CD4-positive, alpha-beta T cell treated with Interleukin-17A for 4 hours (primary cell): ENCODE results near the gene MYH6.
"Not testable (repeated sequence)": the region's sequence is repeated elsewhere in the genome, so short reads cannot be mapped to it uniquely, and the experiment has no call there.

Experiments used
- DNase-seq: peaks from one replicate; pipeline ENCODE4 v3.0.0-alpha.2; 2020; ENCODE audit warnings: mixed read lengths

The MYH6 gene

DNA sequence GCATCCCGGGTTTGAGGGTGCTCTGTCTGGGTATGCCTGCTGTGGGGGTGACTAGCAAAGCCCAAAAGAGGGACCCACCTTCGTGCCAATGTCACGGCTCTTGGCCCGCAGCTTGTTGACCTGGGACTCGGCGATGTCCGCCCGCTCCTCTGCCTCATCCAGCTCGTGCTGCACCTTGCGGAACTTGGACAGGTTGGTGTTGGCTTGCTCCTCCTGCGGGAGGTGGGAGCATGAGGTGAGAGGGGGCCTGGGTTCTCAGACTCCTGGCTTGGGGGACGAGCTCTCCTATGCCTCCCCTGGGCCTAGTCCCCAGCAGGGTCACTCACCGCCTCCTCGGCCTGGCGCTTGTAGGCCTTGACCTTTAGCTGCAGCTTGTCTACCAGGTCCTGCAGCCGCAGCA is 5.6 kb upstream of the MYH6 start:
- DNase-seq: no peak

DNA sequence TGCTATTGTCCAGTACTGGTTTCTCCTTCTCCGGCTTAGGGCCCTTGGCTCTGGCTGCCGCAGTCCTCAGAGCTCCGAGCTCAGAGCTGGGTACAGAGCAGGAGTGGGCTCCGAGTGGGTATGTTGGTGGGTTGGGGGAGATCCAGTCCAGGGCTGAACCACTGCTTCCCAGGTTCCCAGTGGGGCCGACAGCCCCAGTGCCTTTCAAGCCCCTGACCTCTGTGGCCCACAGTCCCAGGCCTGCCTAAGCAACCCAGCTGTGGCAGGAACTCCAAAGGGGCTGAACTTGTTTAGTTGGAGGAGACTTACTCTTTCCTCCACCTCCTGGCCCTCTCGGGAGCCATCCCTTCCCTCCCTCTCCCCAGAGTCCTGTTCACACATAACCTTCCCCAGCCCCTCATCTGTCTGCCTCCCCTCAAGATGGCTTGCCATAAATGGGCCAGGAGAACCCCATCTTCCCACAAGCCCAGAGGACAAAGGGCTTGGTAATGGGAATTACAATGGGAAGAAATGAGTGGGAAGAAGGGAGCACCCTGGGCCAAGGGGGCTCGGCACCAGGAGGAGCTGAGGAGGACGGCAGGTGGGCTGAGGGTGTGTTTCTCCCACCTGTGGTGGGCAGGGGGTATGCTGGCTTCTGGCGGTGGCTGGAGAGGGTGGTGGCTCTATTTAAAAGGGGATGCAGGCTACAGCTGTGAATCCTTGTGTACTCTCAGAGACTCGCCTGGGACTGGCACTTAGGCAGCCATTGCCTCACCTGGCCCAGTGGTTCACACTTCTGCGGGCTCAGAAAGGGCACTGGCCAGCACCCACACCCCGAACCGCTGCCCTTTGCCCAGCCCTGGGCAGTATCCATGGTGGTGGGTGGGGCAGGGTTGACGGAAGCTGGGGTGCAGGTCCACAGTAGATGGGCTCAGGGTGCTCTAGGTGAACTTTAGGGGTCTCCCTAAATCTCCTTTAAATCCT is 3.8 kb upstream of the MYH6 start:
- DNase-seq: no peak

DNA sequence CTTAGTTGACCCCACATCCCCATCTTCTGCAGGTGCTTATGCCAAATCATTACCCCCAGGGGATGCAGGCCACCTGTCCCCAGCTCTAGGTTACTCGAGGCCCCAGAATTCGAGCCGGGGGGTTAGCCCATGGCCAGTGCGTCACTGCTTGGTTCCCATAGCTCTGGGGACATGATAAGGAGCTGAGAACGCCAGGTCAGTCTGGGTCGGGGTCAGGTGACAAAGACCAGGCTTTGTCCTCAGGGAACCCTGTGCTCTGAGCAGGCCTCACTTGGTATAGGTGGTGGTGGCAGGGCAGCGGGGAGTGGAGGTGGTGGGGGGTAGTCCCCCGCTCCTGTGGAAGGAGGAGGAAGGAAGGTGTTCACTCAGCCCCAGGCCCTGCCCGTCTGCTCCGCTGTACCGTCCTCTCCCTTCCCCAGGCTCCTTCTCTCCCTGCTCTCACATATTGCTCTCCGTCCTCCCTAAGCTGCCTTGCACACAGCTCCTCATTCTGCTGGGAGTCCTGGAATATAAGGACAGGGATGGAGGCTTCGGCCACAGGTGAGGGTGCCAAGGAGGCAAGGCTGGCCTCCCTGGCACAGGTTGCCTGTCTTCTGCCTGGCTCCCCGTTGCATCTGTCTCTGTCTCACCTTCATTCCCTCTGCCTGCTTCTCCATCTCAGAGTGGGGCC is 2.0 kb upstream of the MYH6 start:
- DNase-seq: no peak

DNA sequence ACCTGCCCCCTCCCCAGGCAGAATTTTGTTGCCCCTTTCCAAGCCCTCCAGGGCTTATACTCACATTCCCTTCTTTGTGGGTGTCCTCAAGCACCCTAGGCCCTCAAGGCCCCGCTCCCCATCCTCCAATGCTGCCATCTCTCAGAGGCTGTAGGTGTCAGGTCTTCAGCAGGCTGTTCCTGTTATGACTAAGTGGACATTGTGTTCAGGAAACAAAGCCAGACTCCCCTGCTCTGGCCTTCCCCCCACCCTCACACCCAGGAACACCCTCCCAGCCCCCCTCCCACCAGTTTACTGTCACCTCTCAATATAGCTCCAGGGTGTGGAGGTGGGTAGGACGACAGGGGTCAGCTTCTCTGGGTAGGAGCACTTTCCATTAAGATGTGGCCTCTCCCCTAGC is 1.4 kb upstream of the MYH6 start:
- DNase-seq: no peak

DNA sequence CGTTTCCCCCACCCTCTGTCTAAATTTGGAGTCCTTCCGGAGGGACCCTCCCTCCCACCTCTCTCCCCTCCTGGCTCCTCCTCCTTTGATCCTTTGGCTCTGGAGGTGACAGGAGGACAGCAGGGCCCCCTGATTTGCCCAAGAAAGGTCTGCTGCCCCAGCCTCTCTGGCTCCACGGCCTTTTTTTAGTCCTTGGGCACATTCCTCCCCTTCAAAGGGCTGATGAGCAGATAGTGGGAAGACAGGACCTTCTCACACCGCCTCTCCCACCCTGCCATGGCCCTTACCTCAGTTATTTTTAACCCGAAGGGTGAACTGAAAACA is 196 bp upstream of the MYH6 start:
- no peak for DNase-seq

DNA sequence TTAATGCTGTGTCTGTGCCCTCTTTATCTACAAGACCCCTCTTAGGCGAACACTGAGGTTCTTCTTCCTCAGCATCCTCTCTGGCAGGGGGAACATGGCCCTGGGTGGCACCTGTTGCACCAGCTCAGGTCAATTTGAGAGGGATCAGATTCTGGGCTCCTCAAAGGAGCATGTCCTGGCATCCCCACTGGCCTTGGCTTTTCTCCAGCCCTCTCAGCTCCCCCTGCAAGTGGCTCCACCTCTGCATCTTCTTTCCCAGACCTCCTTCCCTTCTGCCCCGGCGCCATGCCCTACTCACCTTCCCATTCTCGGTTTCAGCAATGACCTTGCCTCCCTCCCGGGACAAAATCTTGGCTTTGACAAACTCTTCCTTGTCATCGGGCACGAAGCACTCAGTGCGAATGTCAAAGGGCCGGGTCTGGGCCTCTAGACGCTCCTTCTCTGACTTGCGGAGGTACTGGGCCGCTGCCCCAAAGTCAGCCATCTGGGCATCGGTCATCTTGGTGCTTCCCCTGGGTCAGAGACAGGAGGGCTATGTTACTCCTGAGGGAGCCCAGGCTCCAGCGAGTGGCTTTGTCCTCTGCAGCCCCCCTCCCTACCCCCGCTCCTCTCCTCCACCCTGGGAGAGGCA is 1.2 kb downstream of the MYH6 start:
- DNase-seq: no peak

DNA sequence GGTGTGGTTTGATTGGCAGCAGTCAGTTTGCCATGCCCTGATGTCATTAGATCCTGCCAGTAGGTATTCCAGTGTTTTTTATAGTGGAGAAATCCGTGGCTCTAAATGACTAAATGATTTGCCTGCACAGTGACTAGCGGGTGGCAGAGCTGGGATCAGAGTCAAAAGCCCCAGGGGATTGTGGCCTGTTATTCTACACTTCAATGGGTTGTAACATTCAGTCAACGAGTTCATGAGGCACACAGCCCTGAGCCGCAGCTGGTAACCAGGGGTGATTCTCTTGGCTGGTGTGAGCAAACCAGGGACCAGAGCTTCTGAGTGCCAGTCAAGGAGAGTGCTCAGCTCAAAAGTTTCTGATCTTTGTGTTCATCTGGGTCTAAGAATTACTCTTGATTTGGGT is 1.8 kb downstream of the MYH6 start:
- DNase-seq: no peak

DNA sequence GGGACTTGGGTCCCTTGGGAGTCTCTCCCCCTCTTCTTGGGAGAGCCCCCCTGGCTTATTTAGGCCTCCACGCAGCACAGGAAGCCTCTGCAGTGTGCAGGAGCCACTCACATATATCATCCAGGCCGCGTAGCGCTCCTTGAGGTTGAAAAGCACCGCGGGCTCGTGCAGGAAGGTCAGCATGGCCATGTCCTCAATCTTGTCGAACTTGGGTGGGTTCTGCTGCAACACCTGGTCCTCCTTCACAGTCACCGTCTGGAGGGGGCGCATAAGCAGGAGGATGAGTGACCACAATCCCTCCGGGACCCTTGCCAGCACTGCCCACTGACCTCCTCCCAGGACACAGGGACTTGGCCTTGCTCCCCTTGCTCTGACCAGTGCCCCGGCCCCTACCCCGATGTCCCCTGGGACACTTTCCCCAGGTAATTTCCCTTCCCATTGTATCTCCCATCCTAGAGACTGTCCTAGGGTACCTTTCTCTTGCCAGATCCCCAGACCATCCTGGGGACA is 2.5 kb downstream of the MYH6 start:
- DNase-seq: no peak

DNA sequence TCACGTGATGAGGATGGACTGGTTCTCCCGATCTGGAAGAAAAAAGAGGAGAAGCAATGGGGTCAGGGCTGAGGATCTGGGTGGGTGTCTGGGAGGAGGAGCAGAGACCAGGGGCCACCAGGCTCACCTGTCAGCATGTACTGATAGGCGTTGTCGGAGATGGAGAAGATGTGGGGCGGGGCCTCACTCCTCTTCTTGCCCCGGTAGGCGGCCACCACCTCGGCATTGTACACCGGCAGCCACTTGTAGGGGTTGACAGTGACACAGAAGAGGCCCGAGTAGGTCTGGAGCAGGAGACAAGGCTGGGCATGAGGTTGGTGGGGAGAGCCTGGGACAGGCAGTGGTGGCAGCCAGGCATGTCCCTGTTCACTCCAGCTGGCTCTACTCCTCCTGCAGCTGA is 3.0 kb downstream of the MYH6 start:
- no peak for DNase-seq

DNA sequence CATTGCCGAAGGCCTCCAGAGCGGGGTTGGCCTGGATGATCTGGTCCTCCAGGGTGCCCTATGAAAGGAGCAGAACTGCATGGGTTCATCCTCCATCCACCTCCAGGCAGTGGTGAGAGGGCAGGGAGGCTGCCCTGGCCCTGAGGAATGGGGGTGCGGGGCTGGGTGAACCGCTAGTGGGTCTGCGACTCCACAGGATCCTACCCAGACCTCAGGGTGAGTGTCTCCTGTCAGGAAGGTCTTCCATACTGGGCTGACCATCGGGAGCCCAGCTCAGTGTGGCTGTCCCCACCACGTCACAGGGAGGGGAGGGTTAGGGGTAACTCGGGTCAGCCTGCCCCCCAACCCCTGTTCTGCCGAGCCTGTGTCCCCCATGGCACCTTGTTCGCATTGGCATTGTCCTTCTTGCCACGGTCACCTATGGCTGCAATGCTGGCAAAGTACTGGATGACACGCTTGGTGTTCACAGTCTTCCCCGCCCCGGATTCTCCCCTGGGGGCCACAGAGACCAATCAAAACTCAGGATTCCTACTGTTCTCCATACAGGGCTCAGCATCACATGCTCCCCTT is 3.7 kb downstream of the MYH6 start:
- no peak for DNase-seq

DNA sequence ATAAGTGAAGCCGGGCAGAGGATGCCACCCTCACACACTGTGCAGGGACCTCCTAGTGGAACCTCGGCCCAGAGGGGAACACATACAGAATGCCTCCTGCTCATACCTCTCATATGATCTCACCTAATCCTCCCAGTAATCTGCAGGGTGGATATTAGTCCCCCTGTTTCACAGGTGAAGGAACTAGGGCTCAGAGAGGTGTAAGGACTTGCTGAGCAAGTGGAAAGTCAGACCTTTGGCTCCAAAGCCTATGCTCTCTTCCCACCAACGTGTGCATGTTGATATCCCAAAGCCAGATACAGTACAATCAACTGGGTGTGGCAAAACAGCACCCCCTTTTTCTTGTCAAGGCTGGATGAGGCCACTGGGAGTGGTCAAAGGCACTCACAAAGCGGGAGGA is 4.2 kb downstream of the MYH6 start:
- DNase-seq: no peak

DNA sequence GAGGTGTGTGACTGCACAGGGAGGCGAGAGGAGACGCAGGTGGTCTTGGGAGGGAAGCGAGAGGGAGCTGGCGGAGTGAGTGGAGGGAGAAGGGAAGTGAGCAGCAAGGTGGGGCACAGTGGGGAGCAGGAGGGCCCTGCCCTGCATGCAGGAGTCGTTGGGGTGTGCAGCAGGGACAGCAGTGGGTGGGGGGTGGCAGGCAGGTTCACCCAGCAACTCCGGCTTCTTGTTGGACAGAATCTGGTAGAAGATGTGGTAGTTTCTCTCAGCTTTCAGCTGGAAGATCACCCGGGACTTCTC is 5.0 kb downstream of the MYH6 start:
- no peak for DNase-seq

DNA sequence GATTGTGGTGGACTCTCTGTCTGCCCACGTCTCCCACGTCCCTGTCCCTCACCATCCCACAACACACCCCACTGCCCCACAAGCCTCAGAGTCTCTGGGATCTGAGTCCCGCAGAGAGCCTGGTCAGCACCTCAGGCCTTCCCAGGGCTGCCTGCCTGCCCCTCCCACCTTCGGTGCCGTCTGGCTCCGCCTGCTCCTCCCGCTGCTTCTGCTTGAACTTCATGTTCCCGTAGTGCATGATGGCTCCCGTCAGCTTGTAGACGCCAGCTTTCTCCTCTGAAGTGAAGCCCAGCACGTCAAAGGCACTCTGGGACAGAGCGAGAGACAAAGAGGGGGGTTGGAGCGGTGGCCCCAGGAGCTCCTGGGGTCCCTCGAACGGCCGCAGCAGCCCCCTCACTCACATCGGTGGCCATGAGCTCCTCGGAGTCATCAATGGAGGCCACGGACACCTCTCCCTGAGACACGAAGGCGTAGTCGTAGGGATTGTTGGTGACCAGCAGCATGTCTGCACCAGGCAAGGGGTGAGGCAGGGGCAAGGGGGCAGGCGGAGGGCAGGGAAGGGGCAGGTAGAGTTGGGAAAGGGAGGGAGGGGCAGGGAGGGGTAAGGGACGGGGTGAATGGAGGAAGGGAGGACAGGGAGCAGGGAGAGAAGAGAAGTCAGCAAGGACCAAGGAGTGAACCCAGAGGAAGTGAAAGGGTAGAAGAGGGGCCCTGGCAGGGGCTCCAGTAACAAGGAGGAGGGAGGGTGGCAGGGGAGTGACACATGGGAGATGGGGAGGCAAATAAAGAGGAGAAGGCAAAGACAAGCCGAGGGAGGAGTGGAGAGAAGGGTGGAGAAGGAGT is 5.6 kb downstream of the MYH6 start:
- no peak for DNase-seq

DNA sequence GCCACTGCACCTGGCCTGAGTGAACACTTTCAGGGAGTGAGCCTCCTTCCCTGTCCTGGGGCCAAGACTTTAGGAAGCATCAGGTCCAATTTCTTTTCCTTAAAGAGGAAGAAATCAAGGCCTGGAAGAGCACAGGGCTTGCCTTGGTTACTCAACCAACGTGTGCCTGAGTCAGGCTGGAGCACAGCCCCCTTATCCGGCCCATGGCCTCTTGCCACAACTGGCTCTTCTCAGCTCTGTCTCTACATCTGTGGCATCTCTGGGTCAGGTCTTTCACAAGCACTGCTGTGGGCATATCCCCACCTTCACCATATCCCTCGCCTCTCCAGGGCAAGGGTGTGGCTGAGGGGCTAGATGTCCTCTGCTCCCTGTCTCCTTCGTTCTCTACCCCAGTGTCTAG is 6.8 kb downstream of the MYH6 start:
- DNase-seq: no peak

DNA sequence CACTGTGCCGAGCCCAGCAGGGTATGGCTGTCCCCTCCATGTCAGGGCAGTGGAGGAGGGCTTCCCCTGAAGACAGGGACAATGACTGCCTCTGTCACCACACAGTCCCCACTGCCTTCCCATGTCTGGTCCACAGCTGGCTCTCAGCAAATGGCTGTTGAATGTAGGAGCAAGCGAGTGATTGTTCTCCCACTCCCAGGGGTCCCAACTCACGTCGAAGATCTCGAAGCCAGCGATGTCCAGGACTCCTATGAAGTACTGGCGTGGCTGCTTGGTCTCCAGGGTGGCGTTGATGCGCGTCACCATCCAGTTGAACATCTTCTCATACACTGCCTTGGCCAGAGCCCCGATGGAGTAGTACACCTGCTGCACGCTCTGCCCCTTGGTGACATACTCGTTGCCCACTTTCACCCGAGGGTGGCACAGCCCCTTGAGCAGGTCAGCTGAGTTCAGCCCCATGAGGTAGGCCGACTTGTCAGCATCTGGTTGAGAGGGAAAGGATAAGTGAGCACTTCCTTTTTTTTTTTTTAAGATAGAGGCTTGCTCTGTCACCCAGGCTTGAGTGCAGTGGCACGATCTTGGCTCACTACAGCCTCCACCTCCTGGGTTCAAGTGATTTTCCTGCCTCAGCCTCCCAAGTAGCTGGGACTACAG is 7.5 kb downstream of the MYH6 start:
- DNase-seq: not testable (repeated sequence)

DNA sequence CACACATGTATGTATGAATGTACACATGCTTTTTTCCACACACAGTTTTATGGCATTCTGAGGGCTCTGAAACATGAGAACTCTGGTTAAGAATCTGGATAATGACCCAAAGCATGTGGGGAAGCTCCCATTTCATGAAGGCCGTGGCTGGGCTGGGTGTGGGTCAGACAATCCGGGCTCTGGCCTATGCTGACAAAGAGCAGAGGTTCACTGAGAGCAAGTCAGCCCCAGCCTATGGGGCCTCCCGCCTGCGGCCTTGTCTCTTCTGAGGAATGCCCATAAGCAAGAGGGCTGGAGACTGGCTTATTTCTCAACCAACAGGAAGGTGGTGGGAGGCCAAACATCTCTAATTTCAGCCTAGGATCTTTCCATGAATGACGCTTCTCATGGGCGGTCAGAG is 8.5 kb downstream of the MYH6 start:
- no peak for DNase-seq

DNA sequence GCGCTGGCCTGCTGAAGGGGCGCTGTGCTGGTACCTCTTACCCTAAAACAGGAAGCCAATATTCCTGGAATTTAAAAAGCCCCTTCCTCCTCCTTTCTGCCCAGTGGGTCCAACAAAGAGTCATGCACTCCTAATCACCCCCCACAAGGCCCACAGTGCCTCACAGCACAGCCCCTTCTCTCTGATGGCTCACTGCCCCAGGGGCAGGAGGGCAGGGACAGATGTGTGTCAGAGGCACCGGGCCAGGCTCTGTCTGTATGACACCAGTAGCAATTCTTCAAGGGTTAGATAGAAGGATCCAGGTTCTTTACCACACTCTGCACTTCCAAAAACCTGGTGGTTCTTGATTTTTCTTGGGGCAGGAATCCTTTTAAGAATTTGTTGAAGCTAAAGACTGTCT is 8.9 kb downstream of the MYH6 start:
- no peak for DNase-seq

DNA sequence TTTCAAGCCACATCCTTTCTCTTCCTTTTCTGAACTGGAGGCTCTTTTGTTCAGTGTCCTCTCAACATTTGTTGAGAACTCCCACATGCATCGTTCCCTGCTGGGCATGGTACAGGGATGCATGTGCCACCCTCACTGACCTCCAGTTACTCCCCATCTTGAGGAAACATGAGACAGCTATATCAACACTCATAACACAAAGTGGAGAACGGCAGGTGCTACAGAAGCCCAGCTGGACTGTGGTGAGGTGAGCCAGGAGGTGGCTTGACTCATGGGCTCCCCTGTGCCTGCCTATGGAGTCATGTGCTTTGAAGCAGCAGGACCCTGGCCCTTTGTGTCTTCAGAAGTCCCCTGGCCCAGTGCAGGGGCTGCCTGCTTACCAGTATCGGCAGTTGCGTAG is 9.7 kb downstream of the MYH6 start:
- DNase-seq: no peak

DNA sequence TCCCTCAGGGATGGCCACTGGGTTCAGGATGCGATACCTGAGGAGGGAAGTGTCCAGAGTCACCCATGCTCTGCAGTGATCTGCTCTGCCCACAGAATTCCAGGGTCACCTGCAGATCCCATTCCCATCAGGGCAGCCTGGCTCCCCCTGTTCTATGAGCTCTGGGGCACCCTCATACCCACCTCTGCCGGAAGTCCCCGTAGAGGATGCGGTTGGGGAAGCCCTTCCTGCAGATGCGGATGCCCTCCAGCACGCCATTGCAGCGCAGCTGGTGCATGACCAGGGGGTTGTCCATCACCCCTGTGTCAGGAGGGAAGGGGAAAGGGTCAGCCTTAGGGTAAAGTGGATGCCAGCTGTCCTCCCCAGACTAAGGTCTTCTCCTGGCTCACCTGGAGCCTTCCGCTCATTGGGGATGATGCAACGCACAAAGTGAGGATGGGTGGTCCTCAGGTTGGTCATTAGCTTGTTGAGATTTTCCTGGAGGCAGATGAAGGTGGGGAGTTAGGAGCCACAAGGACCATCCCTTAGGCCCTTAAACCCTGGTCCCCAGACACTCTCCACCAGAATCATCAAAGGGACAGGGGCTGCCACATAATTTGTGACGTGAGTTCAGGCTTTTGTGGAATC is 11.2 kb downstream of the MYH6 start:
- DNase-seq: no peak

DNA sequence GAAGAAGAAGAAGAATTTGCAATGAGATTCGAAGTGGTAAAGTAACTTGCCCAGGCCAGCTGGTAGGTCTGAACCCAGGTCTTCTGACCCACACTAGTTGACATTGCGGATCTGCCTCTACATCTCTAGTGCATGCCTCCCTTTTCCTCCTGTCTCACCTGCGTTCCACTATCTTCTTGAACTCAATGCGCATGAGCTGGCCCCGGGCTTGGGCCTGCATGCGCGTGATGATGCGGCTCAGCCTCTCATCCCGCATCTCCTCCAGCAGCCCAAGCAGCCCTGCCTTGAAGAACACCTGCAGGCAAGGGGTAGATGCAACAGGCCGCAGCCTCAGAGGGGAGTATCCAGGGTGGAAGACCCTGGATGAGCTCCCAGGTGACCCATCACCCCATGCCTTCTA is 11.9 kb downstream of the MYH6 start:
- no peak for DNase-seq

DNA sequence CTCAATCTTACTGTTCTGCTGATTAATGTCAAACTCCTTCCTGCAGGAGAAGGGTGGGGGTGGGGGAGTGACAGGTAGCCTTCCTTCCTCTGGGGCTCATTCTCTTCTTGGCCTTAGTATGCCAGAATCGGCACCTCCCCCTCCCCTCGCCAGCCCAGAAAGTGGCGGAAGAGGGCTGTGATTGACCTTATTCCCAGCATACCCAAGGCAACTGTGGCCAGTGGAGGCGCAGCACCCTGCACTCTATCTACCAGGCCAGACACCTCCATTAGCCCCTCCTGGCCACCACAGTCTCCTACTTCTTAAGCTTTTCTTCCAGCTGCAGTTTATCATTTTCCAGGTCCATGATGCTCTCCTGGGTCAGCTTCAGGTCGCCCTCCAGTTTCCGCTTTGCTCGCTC is 15.5 kb downstream of the MYH6 start:
- DNase-seq: no peak

DNA sequence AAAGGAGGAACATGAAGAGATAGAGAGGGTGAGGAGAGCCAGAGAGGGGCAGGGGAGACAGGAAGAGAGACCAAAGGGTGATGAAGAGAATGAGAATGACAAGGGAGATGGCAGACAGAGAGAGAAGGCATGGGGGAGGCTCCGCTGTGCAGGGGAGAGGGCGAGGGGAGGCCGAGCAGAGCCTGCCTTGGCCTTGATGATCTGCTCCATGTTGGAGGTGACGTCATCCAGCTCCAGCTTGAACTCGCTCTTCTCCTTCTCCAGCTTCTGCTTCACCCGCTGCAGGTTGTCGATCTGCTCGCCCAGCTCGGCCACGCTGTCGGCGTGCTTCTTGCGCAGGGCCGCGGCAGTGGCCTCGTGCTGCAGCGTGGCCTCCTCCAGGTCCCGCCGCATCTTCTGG is 18.2 kb downstream of the MYH6 start:
- not testable (repeated sequence) for DNase-seq
